ENCODE data around the gene BACE1.

DNA sequence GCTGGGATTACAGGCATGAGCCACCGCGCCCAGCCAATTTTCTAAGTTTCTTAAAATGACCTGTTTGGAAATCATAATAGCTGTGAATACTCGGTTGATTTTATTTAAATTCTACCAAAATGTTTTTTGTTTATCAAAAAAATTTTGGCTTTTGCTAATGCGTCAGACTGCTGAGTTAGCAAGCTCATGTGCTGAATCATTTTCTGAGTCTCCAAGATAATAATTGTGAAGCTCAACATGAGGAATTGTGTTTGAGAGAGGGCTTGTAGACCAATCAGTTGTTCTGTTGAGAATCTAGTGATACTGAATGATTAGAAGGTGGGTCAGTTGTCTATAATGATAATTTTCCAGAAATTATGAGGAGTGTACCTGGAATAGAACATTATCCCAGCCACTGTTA is 67.7 kb downstream of the BACE1 start:
- TF ChIP-seq EZH2phosphoT487 (IDR thresholded peaks at IDR 0.05; ENCODE audit: low read depth) (no peak), CTCF (IDR thresholded peaks at IDR 0.05; ENCODE audit: low read depth, low read length) (no peak)
